GM19035 (cell line): ENCODE results near the gene XYLT1.
"Not testable (repeated sequence)": the region's sequence is repeated elsewhere in the genome, so short reads cannot be mapped to it uniquely, and the experiment has no call there.

Experiments
- ATAC-seq: cut with Tn5 transposase; IDR thresholded peaks from one replicate; pipeline ENCODE4 v1.9.1; 2021; ENCODE audit not compliant: unreplicated experiment

Gene XYLT1

DNA sequence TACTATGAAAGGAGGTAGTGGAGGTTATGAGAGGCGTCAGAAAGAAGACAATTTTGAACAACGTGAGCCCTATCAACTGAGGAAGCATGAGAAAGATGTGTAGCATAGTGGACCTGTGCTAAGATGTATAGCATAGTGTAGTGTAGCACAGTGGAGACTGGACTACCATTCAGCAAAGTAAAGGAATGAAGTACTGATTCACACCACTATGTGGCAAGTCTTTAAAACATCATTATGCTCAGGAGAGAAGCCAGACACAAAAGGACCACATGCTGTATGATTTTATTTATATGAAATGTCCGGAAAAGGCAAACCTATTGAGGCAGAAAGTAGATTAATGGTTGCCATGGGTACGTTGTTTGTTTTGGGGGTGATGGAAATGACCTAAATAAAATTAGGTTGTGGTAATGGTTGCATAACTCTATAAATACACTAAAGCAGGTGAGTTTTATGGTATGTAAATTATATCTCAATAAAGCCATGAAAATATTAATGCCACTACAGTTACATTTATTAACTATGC, 20.4 kb upstream of the XYLT1 start:
- ATAC-seq, result no peak

DNA sequence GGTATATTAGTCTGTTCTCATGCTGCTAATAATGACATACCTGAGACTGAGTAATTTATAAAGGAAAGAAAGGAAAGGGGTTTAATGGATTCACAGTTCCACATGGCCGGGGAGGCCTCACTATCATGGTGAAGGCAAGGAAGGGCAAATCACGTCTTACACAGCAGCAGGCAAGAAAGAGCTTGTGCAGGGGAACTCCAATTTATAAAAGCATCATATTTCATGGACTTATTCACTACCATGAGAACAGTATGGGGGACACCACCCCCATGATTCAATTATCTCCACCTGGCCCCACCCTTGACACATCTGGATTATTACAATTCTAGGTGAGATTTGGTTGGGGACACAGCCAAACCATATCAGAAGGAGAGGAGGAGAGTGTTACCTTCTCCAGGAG, 17.7 kb upstream of the XYLT1 start:
- no peak for ATAC-seq

DNA sequence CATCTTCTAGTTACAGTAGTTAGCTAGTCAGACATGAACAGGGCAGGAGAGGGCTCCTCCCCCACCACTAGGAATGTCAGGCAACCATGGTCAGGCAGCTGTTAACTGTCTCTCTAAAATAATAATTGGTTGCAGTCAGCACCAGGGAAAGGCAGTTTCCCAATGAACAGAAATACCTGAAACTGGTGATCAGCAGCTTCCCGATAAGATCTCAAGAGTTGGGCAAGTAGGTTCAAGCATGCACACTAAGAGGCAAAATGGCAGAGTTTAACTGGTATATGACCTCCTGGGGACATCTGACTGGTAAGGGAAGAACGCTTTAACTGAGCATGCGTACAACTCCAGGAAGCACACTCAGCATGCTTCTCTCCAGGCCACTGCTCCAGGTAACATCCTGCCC, 12.6 kb upstream of the XYLT1 start:
- no peak for ATAC-seq

DNA sequence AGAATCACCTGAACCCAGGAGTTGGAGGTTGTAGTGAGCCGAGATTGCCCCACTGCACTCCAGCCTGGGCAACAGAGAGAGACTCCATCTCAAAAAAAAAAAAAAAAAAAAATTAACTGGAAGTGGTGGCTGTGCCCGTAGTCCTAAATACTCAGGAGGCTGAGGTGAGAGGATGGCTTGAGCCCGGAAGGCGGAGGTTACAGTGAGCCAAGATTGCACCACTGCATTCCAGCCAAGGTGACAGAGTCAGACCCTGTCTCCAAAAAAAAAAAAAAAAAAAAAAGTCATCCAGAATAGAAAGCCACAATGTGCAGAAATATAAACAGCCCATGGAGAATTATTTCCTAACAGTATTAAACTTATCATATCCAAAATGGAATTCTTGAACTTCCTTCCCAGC, 11.6 kb upstream of the XYLT1 start:
- not testable (repeated sequence) for ATAC-seq

DNA sequence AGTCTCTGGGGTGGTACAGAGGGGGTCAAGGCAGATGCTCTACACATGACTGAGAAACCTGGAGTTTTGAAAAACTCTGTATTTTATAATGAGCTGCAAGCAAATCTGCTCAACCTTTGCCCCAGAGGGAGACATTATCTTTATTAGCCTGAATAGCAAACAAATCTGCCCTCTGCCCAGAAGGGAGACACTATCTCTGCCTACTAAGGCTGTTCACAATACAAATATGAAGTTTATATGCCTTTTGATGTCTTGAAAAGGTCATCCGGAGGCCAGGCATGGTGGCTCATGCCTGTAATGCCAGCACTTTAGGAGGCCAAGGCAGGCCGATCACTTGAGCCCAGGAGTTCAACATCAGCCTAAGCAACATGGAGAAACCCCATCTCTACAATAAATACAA, 11.0 kb upstream of the XYLT1 start:
- ATAC-seq, result no peak

DNA sequence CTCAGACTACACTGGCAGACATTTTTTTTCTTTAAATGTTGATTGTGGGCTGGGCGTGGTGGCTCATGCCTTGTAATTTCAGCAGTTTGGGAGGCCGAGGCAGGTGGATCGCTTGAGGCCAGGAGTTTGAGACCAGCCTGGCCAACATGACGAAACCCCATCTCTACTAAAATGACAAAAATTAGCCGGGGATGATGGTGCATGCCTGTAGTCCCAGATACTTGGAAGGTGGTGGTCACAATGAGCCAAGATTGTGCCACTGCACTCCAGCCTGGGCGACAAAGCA, 6.4 kb upstream of the XYLT1 start:
- not testable (repeated sequence) for ATAC-seq

DNA sequence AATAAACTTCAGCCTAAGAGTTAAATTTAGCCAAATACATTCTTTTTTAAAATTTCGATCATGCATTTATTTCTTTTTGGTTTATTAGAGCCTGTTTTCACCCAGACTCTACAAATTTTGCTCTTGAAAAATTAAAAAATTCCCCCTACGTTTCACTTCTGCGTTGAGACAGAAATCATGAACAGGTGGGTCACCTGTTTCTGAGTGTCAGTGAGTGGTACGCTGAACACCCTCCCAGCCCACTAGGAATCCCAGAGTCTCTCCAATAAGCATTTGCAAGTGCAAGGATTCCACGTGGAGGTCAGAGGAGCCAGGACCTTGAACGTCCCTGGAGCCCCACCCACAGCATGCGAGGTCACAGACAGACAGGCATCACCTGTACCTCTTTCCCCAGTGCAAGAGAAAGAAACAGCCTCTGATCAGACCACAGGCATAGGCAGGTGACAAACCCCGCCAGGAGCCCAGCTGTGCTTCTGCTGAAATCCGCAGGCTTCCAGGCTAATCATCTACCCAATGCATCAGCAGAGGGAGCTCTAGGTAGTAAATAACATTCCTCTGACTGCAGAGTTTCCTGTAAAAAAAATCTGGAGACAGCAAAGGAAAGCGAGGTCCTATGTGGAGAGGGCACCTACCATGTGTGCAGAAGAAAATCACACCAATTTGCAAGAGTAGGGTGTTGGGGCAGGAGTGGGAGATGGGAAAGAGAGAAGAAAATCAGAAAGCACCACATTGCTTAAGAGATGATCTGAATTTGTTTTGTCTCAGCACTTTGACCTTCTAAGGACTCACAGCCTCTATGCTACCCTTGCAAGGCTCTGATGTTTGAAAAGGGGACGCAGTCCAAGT, 5.9 kb upstream of the XYLT1 start:
- ATAC-seq, result no peak

DNA sequence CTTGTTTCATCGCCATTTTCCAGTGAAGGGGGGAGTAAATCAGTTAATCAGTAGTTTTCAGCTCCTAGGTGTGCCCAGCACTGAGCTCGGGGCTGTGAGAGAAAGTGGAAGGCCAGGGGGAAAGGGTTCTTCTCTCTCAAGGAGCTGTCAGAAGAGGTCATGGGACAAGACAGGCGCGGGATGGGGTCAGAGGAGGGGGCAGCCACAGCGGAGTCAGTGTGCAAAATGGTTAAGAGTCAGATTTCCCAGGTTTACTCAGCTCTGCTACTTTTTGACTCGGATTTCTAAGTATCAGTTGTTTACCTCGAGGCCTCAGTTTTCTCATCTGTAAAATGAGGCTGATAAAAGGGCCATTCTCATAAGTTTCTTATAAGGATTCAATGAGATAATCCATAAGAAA, 4.3 kb upstream of the XYLT1 start:
- ATAC-seq, result no peak

DNA sequence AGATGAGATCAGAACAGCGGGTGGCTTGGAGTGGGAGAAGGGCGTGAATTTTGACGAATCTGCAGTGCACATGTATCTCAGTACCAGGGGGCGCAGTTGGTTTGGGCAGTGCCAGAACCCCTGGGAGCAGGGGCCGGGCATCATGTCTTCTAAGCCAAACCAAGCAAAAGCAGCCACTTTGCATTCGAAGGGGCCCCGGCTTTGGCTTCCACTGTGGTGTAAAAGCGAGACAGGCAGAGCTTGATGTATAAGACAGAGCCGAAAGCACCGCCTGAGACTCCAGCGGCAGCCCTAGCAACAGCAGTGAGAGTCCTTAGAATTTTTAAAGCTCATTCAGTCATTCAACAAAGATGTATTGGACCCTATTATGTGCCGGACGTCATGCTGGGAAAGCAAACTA, 3.8 kb upstream of the XYLT1 start:
- ATAC-seq, result no peak

DNA sequence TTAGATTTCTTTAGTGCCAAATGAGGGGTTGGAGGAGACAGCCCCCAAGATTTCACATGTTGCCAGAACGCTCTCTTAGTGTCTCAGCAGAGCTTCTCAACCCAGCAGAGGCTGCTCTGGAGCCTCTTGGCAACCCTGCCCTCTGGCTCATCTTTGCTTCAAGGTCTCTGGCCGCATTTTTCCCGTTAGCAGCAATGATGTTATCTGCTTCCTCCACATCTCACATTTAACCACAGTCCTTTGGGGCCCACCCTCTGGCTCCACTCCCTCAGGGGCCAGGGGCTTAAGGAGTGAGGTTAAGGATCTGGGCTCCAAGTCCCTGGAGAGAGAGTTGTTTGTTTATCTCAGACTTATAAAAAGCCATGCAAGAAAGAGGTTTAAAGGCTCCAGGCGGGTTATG, 3.3 kb upstream of the XYLT1 start:
- ATAC-seq, result no peak

DNA sequence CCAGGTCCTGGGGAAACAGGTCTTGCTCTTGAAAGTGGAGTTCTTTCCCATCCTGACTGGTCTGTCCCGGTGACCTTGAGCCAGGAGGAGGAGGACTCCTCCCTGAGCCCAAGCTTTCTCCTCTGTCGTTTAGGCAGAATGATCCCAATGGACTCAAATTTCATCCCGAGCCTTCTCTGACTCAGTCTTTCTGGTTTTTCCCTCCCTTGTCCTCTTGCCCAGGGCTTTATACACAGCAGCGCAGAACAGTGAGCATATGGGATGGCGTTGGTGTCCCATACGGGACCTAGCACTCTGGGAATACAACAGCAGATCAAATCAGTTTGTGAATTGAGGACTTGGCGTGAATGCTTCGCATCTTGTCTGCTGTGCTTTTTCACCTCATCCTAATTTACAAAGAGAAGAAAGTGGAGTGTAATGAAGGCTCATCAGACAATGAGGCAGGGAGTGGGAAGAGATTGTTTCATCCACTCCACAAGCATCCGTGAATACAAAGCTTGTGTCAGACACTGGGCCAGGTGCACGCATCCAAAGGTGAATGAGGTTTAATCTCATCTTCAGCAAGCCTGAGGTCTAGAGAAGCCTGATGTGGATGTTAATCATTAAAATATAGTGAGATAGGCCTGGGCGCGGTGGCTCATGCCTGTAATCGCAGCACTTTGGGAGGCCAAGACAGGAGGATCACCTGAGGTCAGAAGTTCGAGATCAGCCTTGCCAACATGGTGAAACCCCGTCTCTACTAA, 1.1 kb upstream of the XYLT1 start:
- no peak for ATAC-seq

DNA sequence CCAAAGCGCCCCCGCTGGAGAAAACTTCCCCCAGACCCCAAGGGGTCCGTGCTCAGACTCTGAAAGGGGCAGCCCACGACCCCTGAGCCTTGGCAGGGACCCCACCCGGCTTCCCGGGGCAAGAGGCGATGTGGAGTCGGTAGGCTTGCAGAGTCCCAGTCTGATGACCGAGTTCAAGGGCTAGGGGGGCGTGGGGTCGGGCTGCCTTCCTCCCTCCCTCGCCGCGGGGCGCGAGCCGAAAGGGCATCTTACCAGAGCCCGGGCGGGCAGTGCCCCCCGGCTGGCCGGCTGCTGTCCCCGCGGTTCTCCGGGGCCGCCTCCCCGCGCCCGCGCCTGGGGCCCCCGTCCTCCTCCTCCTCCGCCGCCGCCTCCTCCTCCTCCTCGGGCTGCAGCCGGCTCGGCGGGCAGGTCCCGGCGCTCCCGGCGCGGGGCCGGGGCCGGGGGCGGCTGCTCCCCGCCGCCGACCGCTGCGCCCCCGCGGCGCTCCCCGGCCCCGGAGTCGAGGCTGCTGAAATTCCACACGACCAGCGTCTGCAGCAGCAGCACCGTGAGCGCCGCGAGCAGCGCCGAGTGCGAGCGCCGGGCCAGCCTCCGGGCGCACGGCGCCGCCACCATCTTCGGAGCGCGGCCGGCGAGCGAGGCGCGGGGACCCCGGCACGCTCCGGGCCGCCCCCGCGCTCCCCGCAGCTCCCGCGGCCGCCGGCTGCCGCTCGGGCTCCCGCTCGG, 415 bp downstream of the XYLT1 start:
- no peak for ATAC-seq

DNA sequence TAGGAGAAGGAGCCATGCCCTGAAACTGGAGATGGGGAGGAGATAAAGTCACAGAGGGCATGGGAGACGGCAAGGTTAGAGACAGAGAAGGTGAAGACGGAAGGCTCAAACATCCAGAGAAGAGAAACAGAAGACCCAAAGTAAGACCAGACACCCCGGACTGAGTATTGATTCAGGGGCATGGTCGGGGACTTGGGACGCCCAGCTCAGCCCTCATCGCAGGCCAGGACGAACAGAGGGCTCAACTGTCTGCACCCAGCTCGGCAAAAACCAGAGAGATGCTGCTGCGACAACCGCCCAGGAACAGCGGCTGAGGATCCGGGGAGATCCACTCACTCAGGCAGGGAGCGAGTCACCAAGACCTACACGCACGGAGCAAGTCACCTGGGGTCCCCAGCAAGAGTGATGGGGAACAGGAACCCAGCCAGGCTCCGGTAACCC, 999 bp downstream of the XYLT1 start:
- ATAC-seq, result no peak

DNA sequence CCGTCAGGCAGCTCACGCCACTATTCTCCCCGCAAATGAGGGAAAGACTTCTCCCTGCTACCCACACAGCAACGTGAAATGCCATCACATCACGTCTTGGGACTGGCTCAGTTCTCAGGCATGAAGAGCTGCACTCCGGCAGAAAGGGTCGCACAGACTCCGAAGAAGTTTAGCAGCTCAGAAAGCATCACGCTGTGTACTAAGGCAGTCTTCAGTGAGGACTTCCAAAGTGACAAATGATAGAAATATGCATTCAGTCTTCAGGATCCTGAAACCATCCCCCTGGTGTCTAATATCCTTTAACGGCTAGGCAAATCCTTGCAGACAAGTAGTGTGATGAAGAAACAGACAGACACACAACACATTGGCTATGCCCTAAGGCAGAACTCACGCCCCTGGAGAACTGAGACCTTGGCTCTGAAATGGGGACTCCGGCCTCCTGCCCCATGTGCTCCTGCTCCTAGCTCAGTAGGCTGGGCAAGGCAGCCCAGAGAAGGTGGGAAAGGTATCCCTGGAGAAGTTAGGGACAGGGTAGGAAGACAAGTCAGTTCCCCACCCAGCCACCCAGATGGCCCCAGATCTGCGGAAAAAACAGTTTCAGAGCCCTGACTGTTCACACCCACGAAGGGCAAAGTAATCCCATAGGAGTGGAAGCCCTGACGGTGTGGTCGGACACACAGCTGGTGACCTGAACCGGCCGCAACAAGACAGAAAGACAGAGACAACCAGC, 1.6 kb downstream of the XYLT1 start:
- ATAC-seq, result no peak

DNA sequence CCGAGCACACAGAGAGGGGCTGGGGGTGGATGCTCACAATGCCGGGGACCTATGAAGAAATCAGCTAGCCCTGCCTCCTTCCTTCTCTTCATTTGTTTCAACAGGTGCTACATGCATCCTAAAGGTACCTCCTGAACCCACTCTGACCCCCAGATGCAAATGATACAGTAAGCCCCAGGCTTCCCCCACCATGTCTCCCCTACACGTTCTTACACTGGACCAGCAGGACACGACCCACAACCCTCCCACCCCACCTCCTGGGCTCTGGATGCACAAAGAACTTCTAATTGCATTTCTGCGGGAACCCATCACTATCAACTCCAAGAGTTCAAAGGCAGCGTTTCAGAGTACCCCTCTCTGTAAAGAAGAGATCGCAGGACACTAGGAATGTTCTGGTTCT, 2.1 kb downstream of the XYLT1 start:
- no peak for ATAC-seq

DNA sequence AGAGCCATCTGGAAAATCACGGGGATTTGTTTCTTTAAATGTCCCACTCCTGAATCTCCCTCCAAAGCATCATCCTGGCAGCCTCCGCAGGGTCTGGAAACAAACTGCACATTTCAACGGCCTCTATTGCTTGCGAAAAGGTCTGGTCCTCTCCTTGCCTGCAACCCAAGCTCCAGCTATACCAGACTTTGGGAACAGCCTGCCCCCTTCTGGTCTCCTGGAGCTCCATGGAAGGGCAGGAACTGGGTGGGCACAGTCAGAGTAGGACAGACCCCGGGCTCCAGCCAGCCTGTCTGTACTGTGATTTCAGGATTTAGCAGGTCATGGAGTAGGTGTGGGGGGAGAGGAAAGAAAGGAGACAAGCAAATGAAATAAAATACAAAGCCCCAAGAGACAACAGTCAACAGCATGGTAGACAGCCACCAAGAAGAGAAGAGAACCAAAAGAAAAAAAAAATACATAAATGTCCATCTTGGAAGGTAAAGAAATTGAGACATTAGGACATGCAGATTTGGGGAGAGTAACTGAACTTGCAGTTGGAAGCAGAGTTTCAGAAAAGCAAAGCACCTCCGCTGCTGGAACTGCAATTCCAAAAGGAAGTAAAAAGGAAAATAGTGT, 2.7 kb downstream of the XYLT1 start:
- ATAC-seq, result no peak

DNA sequence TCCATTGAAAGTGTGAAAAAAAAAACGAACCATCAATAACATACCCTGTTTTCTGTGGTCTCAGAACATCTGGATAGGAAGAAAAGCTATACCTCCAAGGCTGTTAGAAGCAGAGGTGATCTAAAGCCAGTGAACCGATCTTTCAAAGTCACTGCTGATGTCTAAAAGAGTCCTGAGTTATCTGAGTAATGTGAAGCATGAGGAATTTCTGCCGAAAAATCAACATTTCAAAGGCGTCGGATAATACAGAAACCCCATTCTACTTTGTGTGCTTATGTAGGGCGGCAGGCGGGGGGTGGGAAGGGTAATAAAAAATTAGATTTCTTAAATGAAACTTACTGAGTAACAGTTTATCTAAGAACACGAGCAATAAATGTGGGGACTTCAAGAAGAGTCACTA, 3.9 kb downstream of the XYLT1 start:
- ATAC-seq, result no peak

DNA sequence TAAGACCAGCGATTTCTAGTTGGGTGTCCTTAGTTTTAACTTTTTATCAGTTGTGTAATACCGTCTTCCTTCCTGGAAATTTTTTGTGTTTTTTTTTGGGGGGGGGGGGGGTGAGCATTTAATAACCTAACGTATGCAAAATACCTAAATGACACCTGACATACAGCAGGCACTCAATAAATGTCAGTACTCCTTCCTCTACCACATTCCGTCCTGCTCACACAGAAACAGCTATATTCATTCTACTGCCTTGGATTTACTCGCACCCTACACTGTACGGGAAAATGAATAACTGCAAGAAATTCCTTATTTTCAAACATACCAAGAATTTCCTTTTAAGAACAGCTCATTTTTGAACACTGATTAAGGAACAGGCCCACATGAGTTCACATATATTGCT, 5.3 kb downstream of the XYLT1 start:
- no peak for ATAC-seq

DNA sequence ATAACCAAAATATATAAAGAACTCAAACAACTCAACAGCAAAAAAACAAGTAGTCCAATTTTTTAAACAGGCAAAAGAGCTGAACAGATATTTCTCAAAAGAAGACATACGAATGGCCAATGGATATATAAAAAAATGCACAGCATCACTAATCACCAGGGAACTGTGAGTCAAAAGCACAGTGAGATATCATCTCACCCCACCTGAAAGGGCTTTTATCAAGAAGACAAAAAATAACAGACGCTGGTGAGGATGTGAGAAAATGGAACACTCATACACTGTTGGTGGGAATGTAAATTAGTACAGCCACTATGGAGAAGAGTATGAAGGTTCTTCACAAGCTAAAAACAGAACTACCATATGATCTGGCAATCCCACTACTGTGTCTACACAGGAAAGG, 7.4 kb downstream of the XYLT1 start:
- ATAC-seq, result no peak

DNA sequence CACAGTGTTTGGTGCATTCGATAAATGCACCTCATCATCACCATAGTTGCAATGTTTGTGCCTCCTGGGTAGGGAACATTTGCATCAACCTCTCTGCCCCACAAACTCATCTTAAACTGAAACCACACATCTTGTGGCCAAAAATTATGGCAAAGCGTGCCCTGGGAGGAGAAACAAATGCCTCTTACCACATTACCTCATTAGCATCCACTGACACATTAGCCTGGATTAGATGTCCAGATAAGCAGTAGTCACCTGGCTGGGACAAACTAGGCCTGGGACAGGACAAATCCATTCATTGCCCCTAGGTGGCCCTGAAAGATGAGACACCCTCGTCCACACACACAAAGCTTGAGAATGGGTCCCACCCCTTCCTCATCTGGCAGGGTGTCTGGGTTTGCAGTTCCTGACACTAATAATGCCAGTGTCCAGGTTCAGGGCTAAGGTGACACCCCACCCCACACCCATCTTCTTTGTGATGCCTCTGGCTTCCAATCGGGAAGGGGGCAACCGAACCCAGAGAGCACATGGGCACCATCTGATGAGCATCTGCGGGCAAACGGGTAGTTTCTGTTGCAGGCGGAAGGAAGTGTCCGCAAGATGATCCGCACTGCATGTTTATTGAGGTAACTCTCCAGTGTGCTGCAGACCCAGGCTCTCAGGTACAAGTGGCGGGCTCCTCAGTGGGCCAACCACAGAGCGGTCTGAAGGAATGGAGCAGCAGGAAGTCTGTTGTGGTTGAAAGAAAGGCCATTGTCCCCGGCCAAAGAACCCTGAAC, 8.6 kb downstream of the XYLT1 start:
- no peak for ATAC-seq
